Parathyroid adenoma (tissue), 2 donors: ENCODE measurements around the gene LETM1.

Experiments
- H2AFZ ChIP-seq: fragments of 300-600 bp; sonication (generic); one replicate; pipeline ENCODE4 v1.7.0; 2017; ENCODE audit warnings: antibody characterized with exemption, mild to moderate bottlenecking
- H3K27ac ChIP-seq: fragments of 300-600 bp; sonication (generic); one replicate; pipeline ENCODE4 v1.7.0; 2017
- H3K27me3 ChIP-seq: fragments of 300-600 bp; sonication (generic); one replicate; pipeline ENCODE4 v1.7.0; 2017; ENCODE audit warnings: low read length; ENCODE audit not compliant: control insufficient read depth, insufficient read depth
- H3K36me3 ChIP-seq: fragments of 300-600 bp; sonication (generic); one replicate; pipeline ENCODE4 v1.7.0; 2017; ENCODE audit warnings: low read length; ENCODE audit not compliant: control insufficient read depth, insufficient read depth
- H3K4me1 ChIP-seq: fragments of 300-600 bp; sonication (generic); one replicate; pipeline ENCODE4 v1.7.0; 2017; ENCODE audit warnings: control low read depth
- H3K4me2 ChIP-seq: fragments of 300-600 bp; sonication (generic); one replicate; pipeline ENCODE4 v1.7.0; 2017; ENCODE audit warnings: low read length
- H3K4me3 ChIP-seq: fragments of 300-600 bp; sonication (generic); one replicate; pipeline ENCODE4 v1.7.0; 2017; ENCODE audit warnings: low read depth, low read length
- H3K79me2 ChIP-seq: fragments of 300-600 bp; sonication (generic); one replicate; pipeline ENCODE4 v1.7.0; 2017; ENCODE audit warnings: control low read depth
- H3K9ac ChIP-seq: fragments of 300-600 bp; sonication (generic); one replicate; pipeline ENCODE4 v1.7.0; 2017; ENCODE audit warnings: mild to moderate bottlenecking
- H3K9me3 ChIP-seq: fragments of 300-600 bp; sonication (generic); one replicate; pipeline ENCODE4 v1.7.0; 2017; ENCODE audit warnings: low read length; ENCODE audit not compliant: control insufficient read depth
- TF ChIP-seq, protein P1 (sequence below): fragments of 300-600 bp; sonication (generic); IDR thresholded peaks from one replicate; pipeline ENCODE4 v1.7.0; 2017; ENCODE audit warnings: antibody characterized with exemption, mild to moderate bottlenecking
- donor health status: primary hyperparathyroidism.

LETM1 gene

DNA sequence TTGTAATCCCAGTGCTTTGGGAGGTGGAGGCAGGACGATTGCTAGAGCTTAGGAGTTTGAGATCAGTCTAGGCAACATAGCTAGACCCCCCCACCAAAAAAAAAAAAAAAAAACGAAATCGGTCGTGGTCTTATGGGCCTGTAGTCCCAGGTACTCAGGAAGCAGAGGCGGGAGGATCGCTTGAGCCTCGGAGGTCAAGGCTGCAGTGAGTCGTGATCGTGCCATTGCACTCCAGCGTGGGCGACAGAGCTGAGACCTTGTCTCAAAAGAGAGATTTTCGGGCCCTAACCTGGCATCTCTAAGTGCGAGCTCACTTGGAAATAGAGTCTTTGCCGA is 7.0 kb upstream of the LETM1 start:
- no peak overlapping the region for H3K4me3 ChIP-seq
- no peak overlapping the region for H3K9ac ChIP-seq
- no peak overlapping the region for H2AFZ ChIP-seq
- H3K4me1 ChIP-seq = no peaks in the 10 kb centered on the region
- no peaks in the 10 kb centered on the region for H3K27me3 ChIP-seq
- H3K36me3 ChIP-seq = no peaks in the 10 kb centered on the region
- H3K27ac ChIP-seq = no peak overlapping the region
- H3K79me2 ChIP-seq = no peaks in the 10 kb centered on the region
- TF ChIP-seq, protein P1, sequence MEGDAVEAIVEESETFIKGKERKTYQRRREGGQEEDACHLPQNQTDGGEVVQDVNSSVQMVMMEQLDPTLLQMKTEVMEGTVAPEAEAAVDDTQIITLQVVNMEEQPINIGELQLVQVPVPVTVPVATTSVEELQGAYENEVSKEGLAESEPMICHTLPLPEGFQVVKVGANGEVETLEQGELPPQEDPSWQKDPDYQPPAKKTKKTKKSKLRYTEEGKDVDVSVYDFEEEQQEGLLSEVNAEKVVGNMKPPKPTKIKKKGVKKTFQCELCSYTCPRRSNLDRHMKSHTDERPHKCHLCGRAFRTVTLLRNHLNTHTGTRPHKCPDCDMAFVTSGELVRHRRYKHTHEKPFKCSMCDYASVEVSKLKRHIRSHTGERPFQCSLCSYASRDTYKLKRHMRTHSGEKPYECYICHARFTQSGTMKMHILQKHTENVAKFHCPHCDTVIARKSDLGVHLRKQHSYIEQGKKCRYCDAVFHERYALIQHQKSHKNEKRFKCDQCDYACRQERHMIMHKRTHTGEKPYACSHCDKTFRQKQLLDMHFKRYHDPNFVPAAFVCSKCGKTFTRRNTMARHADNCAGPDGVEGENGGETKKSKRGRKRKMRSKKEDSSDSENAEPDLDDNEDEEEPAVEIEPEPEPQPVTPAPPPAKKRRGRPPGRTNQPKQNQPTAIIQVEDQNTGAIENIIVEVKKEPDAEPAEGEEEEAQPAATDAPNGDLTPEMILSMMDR = no peak
- H3K4me2 ChIP-seq = no peak overlapping the region
- H3K9me3 ChIP-seq = no peaks in the 10 kb centered on the region

DNA sequence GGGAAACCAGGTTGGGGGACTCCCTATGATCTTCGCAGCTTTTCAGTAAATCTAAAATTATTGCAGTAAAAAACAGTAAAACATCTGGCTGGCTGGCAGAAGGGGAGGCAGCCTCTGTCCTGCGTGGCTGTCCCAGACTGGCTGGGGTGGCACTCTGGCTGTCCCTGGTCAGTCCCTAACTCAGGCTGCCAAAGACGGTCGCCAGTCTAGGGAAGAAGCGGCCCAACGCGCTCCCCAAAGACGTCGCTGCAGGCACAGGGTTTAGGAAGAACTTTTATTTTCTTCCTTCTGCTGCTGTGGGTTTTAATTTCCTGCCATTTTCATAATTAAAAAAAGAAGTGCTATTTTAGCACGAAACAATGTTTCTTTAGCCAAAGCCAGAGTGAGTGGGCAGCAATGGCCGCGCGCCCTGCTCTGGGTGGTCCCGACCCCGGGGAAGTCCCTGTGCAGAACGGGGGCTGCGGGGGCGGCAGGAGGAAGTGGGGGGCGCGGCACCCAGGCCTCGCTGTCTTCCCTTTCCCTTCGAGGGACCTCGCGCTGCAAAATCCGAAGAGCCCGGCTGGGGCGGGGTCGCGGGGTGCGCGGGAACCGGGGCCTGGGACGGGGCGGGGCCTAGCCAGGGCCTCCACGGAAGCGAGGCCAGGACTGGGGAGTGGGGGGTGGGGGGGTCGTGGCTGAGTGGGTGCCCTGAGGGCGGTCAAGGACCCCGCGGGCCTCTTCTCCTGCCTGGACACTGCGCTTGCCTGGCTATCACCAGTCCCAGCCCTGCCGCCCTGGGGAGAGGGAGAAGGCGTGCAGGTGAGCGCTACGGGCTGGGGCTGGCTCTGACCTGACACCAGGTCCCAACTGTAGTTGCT is 6.3 kb upstream of the LETM1 start:
- no peaks in the 10 kb centered on the region for H3K79me2 ChIP-seq
- H2AFZ ChIP-seq = no peak overlapping the region
- TF ChIP-seq, protein P1 = no peak
- no peaks in the 10 kb centered on the region for H3K36me3 ChIP-seq
- no peak overlapping the region for H3K9ac ChIP-seq
- H3K4me2 ChIP-seq = no peak overlapping the region
- H3K4me3 ChIP-seq = no peak overlapping the region
- H3K4me1 ChIP-seq = no peaks in the 10 kb centered on the region
- H3K27ac ChIP-seq = no peak overlapping the region
- H3K27me3 ChIP-seq = no peaks in the 10 kb centered on the region
- H3K9me3 ChIP-seq = no peaks in the 10 kb centered on the region

DNA sequence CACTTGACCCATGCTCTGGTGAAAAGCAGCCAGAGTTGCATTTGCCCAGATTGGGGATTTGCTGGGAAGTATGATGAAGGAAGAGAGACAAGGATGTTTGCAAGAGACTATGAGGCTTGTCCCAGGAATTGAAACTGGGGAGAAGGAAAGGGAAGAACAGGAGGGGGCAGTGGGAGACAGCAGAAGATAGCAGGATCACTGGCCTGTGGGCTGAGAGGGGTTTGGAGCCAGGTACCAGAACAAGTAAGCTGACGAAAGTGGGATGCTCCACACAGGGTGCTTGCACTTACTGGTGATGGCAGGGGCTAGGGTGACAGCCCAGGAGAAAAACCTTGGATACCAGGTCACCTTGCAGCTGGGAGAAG is 3.4 kb upstream of the LETM1 start:
- Histone ChIP-seq H3K36me3 (no peaks in the 10 kb centered on the region), H3K27ac (no peak overlapping the region), H3K4me2 (no peak overlapping the region), H3K27me3 (no peaks in the 10 kb centered on the region), H3K9me3 (no peaks in the 10 kb centered on the region), H3K79me2 (peaks cover 8% of the 10 kb centered on the region), H3K9ac (no peak overlapping the region), H3K4me1 (no peaks in the 10 kb centered on the region), H2AFZ (no peak overlapping the region), H3K4me3 (no peak overlapping the region)
- TF ChIP-seq, protein P1 = no peak

DNA sequence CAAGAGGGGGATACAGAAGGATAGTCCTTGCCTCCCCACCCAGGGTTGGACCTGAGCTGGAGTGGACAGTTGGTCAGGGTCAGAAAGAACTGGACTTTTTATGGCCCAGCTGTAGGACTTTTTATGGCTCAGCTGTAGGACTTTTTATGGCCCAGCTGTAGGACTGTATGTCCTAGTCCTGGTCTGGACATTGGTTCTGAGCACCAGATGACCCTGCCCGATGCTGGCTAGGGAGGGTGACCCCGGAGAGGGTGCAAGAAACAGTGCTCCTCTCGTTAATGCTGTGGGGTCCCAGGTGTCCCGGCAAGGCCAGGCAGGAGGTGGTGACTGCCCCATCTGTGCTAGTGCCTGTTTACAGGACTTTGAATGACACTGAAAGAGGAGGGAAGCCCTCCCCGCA is 2.0 kb upstream of the LETM1 start:
- Histone ChIP-seq H3K4me2 (no peak overlapping the region), H3K27me3 (no peaks in the 10 kb centered on the region), H3K9me3 (no peaks in the 10 kb centered on the region), H3K9ac (no peak overlapping the region), H3K36me3 (no peaks in the 10 kb centered on the region), H3K27ac (no peak overlapping the region), H3K4me1 (no peaks in the 10 kb centered on the region), H3K79me2 (peaks cover 10% of the 10 kb centered on the region), H3K4me3 (no peak overlapping the region), H2AFZ (no peak overlapping the region)
- TF ChIP-seq, protein P1 = no peak
